ENCODE measurements around the gene SEMA6B.

GRCh38 chr19:4499855-4500254 lies 59.6 kb downstream of the SEMA6B start:
- TF ChIP-seq EZH2 (IDR thresholded peaks at IDR 0.05; ENCODE audit: low read length) (no peak), CTCF (optimal IDR thresholded peaks at IDR 0.05 in 1 of 3, IDR thresholded peaks at IDR 0.05 in 1 of 3, conservative IDR thresholded peaks at IDR 0.05 in 1 of 3; ENCODE audit: extremely low read depth in 1 of 3, insufficient read depth in 2 of 3, low read length in 3 of 3) (no peak)

Data from keratinocyte (primary cell).